Cardiac muscle cell (in vitro differentiated cells and primary cell): ENCODE measurements around the gene PLAC1. TPM values are rescaled to one million over a fixed set of nuclear protein-coding genes. Genes with fewer than 3 reads are reported as not detected.

Experiments
- DNase-seq, 2 donors: peaks; one replicate each; pipeline versions ENCODE4 v3.0.0 to v3.0.0-alpha.2; 2010 to 2017; ENCODE audit warnings: low read depth in 1 of 2, low spot score in 1 of 2
- H3K27ac ChIP-seq: fragments of 200-600 bp; sonication (generic); 2 replicates; pipeline ENCODE4 v1.5.1; 2016
- H3K27me3 ChIP-seq: fragments of 200-600 bp; sonication (generic); 2 replicates; pipeline ENCODE4 v1.6.0; 2016; ENCODE audit warnings: control low read depth
- H3K36me3 ChIP-seq: fragments of 200-600 bp; sonication (generic); 2 replicates; pipeline ENCODE4 v1.5.1; 2016; ENCODE audit warnings: control low read depth
- H3K4me1 ChIP-seq: fragments of 200-600 bp; sonication (generic); 2 replicates; pipeline ENCODE4 v1.8.1; 2017; ENCODE audit warnings: low read depth, mild to moderate bottlenecking, mixed run types
- H3K4me3 ChIP-seq: fragments of 200-600 bp; sonication (generic); 2 replicates; pipeline ENCODE4 v1.5.1; 2016; ENCODE audit warnings: mild to moderate bottlenecking
- H3K9me3 ChIP-seq: fragments of 200-600 bp; sonication (generic); 2 replicates; pipeline ENCODE4 v1.5.1; 2017; ENCODE audit warnings: low read depth, mild to moderate bottlenecking, control low read depth
- polyA plus RNA-seq: library from polyadenylated mRNA; unstranded; fragments of >200 nt; fragmentation: Nextera tagmentation; extraction: Ambion mirVana; gene quantifications from 2 replicates; pipeline ENCODE4 v1.2.1, GENCODE V29; 2016
- total RNA-seq: library from RNA; depleted of rRNA; stranded (reverse); fragments of >200 nt; gene quantifications from 2 replicates; pipeline ENCODE4 v1.2.3, GENCODE V29; 2016
- TF ChIP-seq, protein P1 (sequence below): IDR thresholded peaks from 2 replicates; pipeline ENCODE4 v1.5.1; 2012; ENCODE audit warnings: low read depth, mild to moderate bottlenecking, low read length

The PLAC1 gene
- total and polyA plus RNA-seq, 2 experiments from 2014 or later: 1.2 to 2.0 TPM

DNA sequence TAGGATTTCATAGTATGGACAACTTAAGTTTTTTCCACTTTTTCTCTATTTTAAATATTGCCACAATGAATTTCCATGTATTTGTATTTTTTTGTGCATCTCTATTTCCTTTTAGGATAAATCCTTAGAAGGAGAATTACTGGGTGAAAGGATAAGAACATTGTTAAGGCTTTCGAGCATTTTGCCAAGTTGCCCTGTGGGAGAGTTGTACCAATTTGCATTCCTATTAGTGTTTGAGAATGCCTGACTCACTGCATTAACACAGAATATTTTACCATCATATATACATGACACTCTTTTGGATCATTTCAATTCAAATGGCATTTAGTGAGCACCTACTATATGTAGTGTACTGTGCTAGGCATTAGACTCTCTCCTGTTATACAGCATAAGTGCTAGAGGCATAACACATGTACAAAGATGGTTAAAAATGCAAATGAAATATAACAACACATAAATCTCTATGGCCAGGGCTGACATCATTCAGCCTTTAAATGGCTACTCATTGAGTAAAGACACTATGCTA, 57.0 kb downstream of the PLAC1 start:
- no peak overlapping the region for H3K27ac ChIP-seq
- DNase-seq: peak in 1 of 2 donors; percentile 56
- no peaks in the 10 kb centered on the region for H3K36me3 ChIP-seq
- H3K27me3 ChIP-seq: no peaks in the 10 kb centered on the region
- peaks cover 3% of the 10 kb centered on the region for H3K4me1 ChIP-seq
- TF ChIP-seq, protein P1, sequence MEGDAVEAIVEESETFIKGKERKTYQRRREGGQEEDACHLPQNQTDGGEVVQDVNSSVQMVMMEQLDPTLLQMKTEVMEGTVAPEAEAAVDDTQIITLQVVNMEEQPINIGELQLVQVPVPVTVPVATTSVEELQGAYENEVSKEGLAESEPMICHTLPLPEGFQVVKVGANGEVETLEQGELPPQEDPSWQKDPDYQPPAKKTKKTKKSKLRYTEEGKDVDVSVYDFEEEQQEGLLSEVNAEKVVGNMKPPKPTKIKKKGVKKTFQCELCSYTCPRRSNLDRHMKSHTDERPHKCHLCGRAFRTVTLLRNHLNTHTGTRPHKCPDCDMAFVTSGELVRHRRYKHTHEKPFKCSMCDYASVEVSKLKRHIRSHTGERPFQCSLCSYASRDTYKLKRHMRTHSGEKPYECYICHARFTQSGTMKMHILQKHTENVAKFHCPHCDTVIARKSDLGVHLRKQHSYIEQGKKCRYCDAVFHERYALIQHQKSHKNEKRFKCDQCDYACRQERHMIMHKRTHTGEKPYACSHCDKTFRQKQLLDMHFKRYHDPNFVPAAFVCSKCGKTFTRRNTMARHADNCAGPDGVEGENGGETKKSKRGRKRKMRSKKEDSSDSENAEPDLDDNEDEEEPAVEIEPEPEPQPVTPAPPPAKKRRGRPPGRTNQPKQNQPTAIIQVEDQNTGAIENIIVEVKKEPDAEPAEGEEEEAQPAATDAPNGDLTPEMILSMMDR: no peak
- H3K4me3 ChIP-seq: no peak overlapping the region
- no peaks in the 10 kb centered on the region for H3K9me3 ChIP-seq

DNA sequence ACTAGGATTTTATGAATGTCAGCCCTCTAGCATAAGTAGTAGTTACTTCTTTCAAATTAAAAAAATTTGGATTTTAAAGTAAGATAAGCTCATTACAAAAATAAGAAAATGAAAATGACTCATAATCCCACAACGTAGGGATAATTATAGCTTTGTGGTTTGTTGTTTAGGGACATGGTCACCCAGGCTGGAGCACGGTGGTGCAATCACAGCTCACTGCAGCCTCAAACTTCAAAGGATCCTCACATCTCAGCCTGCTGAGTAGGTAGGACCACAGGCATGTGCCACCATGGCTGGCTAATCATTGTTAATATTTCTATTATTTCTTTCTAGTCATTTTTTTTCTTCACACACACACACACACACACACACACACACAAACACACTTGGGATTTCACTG, 57.6 kb downstream of the PLAC1 start:
- TF ChIP-seq, protein P1: no peak
- Histone ChIP-seq H3K27ac (no peak overlapping the region), H3K4me3 (no peak overlapping the region), H3K27me3 (no peaks in the 10 kb centered on the region), H3K9me3 (no peaks in the 10 kb centered on the region), H3K36me3 (no peaks in the 10 kb centered on the region), H3K4me1 (peaks cover 3% of the 10 kb centered on the region)
- peak in 1 of 2 donors; percentile 52 for DNase-seq

DNA sequence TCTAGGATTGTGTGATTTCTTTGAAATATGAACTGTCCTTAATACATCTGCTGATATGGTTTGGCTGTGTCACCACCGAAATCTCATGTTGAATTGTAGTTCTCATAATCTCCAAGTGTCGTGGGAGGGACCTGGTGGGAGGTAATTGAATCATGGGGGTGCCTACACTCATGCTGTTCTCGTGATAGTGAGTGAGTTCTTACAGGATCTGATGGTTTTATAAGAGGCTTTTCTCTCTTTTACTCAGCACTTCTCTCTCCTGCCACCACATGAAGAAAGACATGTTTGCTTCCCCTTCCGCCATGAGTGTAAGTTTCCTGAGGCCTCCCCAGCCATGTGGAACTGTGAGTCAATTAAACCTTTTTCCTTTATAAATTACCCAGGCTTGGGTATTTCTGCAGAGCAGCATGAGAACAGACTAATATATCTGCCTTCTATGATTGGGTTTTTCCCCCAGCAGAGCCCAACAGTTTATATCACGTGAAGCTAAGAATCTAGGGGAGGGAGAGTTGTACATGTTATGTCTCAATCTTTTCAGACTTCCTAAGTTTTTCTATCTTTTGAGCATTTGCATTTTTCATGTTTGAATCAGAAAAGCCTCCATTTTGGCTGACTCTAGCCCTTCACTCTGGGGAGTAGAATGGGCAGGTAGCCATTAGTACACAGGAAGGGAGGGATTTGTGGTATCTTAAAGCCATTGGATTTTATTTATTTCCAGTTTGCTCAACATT, 58.9 kb downstream of the PLAC1 start:
- peak in 1 of 2 donors; percentile 92 for DNase-seq
- TF ChIP-seq, protein P1: no peak
- H3K9me3 ChIP-seq: no peaks in the 10 kb centered on the region
- no peaks in the 10 kb centered on the region for H3K4me1 ChIP-seq
- no peaks in the 10 kb centered on the region for H3K27me3 ChIP-seq
- H3K4me3 ChIP-seq: no peak overlapping the region
- no peaks in the 10 kb centered on the region for H3K36me3 ChIP-seq
- no peak overlapping the region for H3K27ac ChIP-seq

DNA sequence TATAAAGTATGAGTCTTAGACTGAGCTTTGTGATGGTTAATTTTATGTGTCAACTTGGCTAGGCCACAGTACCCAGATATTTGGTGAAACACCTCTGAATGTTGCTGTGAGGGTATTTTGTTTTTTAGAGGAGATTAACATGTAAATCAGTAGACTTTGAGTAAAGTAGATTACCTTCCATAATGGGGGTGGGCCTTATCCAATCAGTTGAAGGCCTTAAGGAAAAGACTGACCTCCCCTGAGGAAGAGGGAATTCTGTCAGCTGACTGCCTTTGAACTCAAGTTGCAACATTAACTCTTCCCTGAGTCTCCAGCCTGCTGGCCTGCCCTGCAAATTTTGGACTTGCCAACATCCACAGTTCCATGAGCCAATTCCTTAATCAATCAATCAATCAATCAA, 66.0 kb downstream of the PLAC1 start:
- Histone ChIP-seq H3K4me3 (no peak overlapping the region), H3K4me1 (no peaks in the 10 kb centered on the region), H3K36me3 (no peaks in the 10 kb centered on the region), H3K27me3 (no peaks in the 10 kb centered on the region), H3K9me3 (no peaks in the 10 kb centered on the region), H3K27ac (no peak overlapping the region)
- TF ChIP-seq, protein P1: no peak
- DNase-seq: no peak

DNA sequence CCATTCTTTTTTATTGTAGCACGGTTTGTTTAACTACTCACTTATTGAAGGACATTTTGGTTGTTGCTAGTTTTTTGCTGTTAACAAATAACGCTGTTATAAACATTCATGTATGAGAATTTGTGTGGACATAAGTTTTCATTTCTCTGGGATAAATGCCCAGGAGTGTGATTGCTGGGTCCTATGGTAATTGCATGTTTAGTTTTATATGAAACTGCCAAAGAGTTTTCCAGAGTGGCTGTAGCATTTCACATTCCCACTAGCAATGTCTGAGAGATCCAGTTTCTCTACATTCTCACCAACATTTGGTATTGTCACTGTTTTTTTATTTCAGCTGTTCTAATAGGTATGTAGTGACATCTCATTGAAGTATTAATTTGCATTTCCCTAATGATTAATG, 66.8 kb downstream of the PLAC1 start:
- Histone ChIP-seq H3K4me3 (no peak overlapping the region), H3K36me3 (no peaks in the 10 kb centered on the region), H3K27me3 (no peaks in the 10 kb centered on the region), H3K27ac (no peak overlapping the region), H3K9me3 (no peaks in the 10 kb centered on the region), H3K4me1 (no peaks in the 10 kb centered on the region)
- DNase-seq: no peak
- TF ChIP-seq, protein P1: no peak
